IPS DF 6.9 (cell line): Measurements from ENCODE around the gene KDM5B.
A peak's percentile ranks its signal among the peaks of the same experiment; 100 is the strongest.

Source experiments
- DNase-seq: peaks from one replicate; pipeline ENCODE4 v3.0.0-alpha.2; 2013; ENCODE audit warnings: low read depth, low spot score
- H3K27ac ChIP-seq: one replicate; pipeline ENCODE4 v1.5.1; 2013; ENCODE audit warnings: low read length, control low read depth
- H3K27me3 ChIP-seq: 2 replicates; pipeline ENCODE4 v1.6.1; 2013; ENCODE audit warnings: mild to moderate bottlenecking, low read length; ENCODE audit not compliant: control insufficient read depth, insufficient read depth
- H3K36me3 ChIP-seq: 2 replicates; pipeline ENCODE4 v1.6.1; 2013; ENCODE audit warnings: low read length; ENCODE audit not compliant: control insufficient read depth, insufficient read depth
- H3K4me1 ChIP-seq: 2 replicates; pipeline ENCODE4 v1.6.1; 2013; ENCODE audit warnings: low read length; ENCODE audit not compliant: control insufficient read depth, insufficient read depth
- H3K4me3 ChIP-seq: 2 replicates; pipeline ENCODE4 v1.5.1; 2013; ENCODE audit warnings: mild to moderate bottlenecking, low read length
- H3K9me3 ChIP-seq: 2 replicates; pipeline ENCODE4 v1.6.1; 2013; ENCODE audit warnings: low read length, inconsistent platforms; ENCODE audit not compliant: control insufficient read depth, insufficient read depth
- WGBS: extraction: QIAGEN DNeasy Blood & Tissue Kit; methylation state at CpG from one replicate; pipeline ENCODE4 v1.1.7; 2013; ENCODE audit warnings: mixed read lengths, missing lambda C conversion rate; ENCODE audit not compliant: insufficient read length, insufficient coverage; 5-methylcytosine and 5-hydroxymethylcytosine counted together

The KDM5B gene

GRCh38 chr1:202688401-202688800, 119.8 kb downstream of the KDM5B start:
- Histone ChIP-seq H3K4me3 (no peak overlapping the region), H3K36me3 (no peaks in the 10 kb centered on the region), H3K9me3 (no peaks in the 10 kb centered on the region), H3K27ac (no peak overlapping the region), H3K27me3 (no peaks in the 10 kb centered on the region), H3K4me1 (no peaks in the 10 kb centered on the region; the same call in 1 of the 2 replicates)
- DNase-seq = no peak
- WGBS = no CpG with 5 or more reads among the region's 7 CpGs

GRCh38 chr1:202687798-202688197, 120.4 kb downstream of the KDM5B start:
- no peak overlapping the region for H3K4me3 ChIP-seq
- no peaks in the 10 kb centered on the region for H3K27me3 ChIP-seq
- H3K36me3 ChIP-seq = no peaks in the 10 kb centered on the region
- no peaks in the 10 kb centered on the region; the same call in 1 of the 2 replicates for H3K4me1 ChIP-seq
- no peaks in the 10 kb centered on the region for H3K9me3 ChIP-seq
- WGBS = no CpG with 5 or more reads among the region's 3 CpGs
- no peak for DNase-seq
- no peak overlapping the region for H3K27ac ChIP-seq

- H3K9me3 ChIP-seq = no peaks in the 10 kb centered on the region
- DNase-seq = no peak
- no peaks in the 10 kb centered on the region for H3K27me3 ChIP-seq
- H3K4me1 ChIP-seq = no peaks in the 10 kb centered on the region; the same call in 1 of the 2 replicates
- no peak overlapping the region for H3K27ac ChIP-seq
- no peak overlapping the region for H3K4me3 ChIP-seq
- H3K36me3 ChIP-seq = no peaks in the 10 kb centered on the region
- WGBS = no CpG with 5 or more reads among the region's 11 CpGs
Observed at GRCh38 chr1:202687370-202687769, 120.9 kb downstream of the KDM5B start.

GRCh38 chr1:202685641-202686040, 122.6 kb downstream of the KDM5B start:
- peaks cover 4% of the 10 kb centered on the region; the same call in 1 of the 2 replicates for H3K4me1 ChIP-seq
- no CpG with 5 or more reads among the region's 6 CpGs for WGBS
- H3K27ac ChIP-seq = no peak overlapping the region
- no peak overlapping the region for H3K4me3 ChIP-seq
- DNase-seq = no peak
- H3K27me3 ChIP-seq = no peaks in the 10 kb centered on the region
- H3K9me3 ChIP-seq = no peaks in the 10 kb centered on the region
- H3K36me3 ChIP-seq = no peaks in the 10 kb centered on the region

- no CpG with 5 or more reads among the region's 2 CpGs for WGBS
- no peak overlapping the region for H3K27ac ChIP-seq
- peaks cover 4% of the 10 kb centered on the region; the same call in 1 of the 2 replicates for H3K4me1 ChIP-seq
- H3K27me3 ChIP-seq = no peaks in the 10 kb centered on the region
- H3K4me3 ChIP-seq = no peak overlapping the region
- H3K9me3 ChIP-seq = no peaks in the 10 kb centered on the region
- no peak for DNase-seq
- no peaks in the 10 kb centered on the region for H3K36me3 ChIP-seq
Observed at GRCh38 chr1:202684716-202685115, 123.5 kb downstream of the KDM5B start.

- no peaks in the 10 kb centered on the region for H3K36me3 ChIP-seq
- no peaks in the 10 kb centered on the region for H3K9me3 ChIP-seq
- peaks cover 4% of the 10 kb centered on the region; the same call in 1 of the 2 replicates for H3K4me1 ChIP-seq
- no peaks in the 10 kb centered on the region for H3K27me3 ChIP-seq
- no CpG with 5 or more reads among the region's 4 CpGs for WGBS
- no peak overlapping the region for H3K4me3 ChIP-seq
- no peak for DNase-seq
- no peak overlapping the region for H3K27ac ChIP-seq
Observed at GRCh38 chr1:202683029-202683428, 125.2 kb downstream of the KDM5B start.

GRCh38 chr1:202682477-202682876, 125.7 kb downstream of the KDM5B start:
- H3K4me1 ChIP-seq = peaks cover 4% of the 10 kb centered on the region; the same call in 1 of the 2 replicates
- no peak overlapping the region for H3K27ac ChIP-seq
- no peaks in the 10 kb centered on the region for H3K9me3 ChIP-seq
- H3K27me3 ChIP-seq = no peaks in the 10 kb centered on the region
- no peaks in the 10 kb centered on the region for H3K36me3 ChIP-seq
- H3K4me3 ChIP-seq = no peak overlapping the region
- WGBS = no CpG with 5 or more reads among the region's 9 CpGs
- DNase-seq = no peak

- Histone ChIP-seq H3K27me3 (no peaks in the 10 kb centered on the region), H3K4me3 (no peak overlapping the region), H3K36me3 (no peaks in the 10 kb centered on the region), H3K9me3 (no peaks in the 10 kb centered on the region), H3K27ac (no peak overlapping the region), H3K4me1 (peaks cover 4% of the 10 kb centered on the region; the same call in 1 of the 2 replicates)
- no CpG with 5 or more reads among the region's 11 CpGs for WGBS
- no peak for DNase-seq
Observed at GRCh38 chr1:202681736-202682420, 126.3 kb downstream of the KDM5B start.

- Histone ChIP-seq H3K4me1 (peaks cover 4% of the 10 kb centered on the region; the same call in 1 of the 2 replicates), H3K4me3 (no peak overlapping the region), H3K9me3 (no peaks in the 10 kb centered on the region), H3K27ac (no peak overlapping the region), H3K27me3 (no peaks in the 10 kb centered on the region), H3K36me3 (no peaks in the 10 kb centered on the region)
- WGBS = no CpG with 5 or more reads among the region's 2 CpGs
- peak; percentile 27 for DNase-seq
Observed at GRCh38 chr1:202680586-202681352, 127.5 kb downstream of the KDM5B start.

GRCh38 chr1:202679406-202680177, 128.6 kb downstream of the KDM5B start:
- Histone ChIP-seq H3K4me1 (0 out of 2 replicates have a peak, but pooled peaks cover 4% of the 10 kb centered on the region), H3K9me3 (no peaks in the 10 kb centered on the region), H3K27ac (no peak overlapping the region), H3K27me3 (no peaks in the 10 kb centered on the region), H3K4me3 (no peak overlapping the region), H3K36me3 (no peaks in the 10 kb centered on the region)
- WGBS = no CpG with 5 or more reads among the region's 4 CpGs
- DNase-seq = no peak
